ENCODE results near the gene RANBP3L. TPM values are rescaled to one million over a fixed set of nuclear protein-coding genes. Genes with fewer than 3 reads are reported as not detected.

RANBP3L gene
- total RNA-seq, 1 donor from 2014 or later, result 0.52 TPM

DNA sequence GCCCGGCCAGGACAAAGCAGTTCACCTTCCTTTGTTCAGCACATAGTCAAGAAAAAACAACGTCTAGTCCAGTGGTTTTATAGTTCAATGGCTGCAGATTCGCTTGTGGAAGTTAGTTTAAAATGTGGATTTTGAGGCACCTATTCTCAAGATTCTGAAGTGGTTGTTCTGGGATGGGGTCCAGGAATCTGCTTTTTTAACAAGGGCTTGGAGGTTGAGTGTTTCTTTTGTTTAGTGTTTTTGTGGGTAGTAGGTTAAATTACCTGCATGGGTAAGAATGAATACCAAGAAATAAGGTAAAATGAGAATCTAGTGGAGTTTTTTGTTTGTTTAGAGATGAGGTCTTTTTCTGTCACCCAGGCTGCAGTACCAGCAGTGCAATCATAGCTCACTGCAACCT is 31.5 kb downstream of the RANBP3L start:
- no peak overlapping the region for H3K9ac ChIP-seq (ENCODE audit: low read depth in 1 of 3, low read length in 3 of 3)
- no peaks in the 10 kb centered on the region for H3K9me3 ChIP-seq (ENCODE audit: control insufficient read depth in 3 of 3, low read length in 3 of 3)
- no peak overlapping the region for H3K27ac ChIP-seq (ENCODE audit: low read depth, low read length)
- H3K36me3 ChIP-seq (ENCODE audit: control insufficient read depth in 3 of 3, insufficient read depth in 3 of 3, low read length in 3 of 3), result no peaks in the 10 kb centered on the region
- H3K4me1 ChIP-seq (ENCODE audit: control insufficient read depth in 3 of 3, insufficient read depth in 3 of 3, low read length in 3 of 3), result no peaks in the 10 kb centered on the region
- no peaks in the 10 kb centered on the region for H3K27me3 ChIP-seq (ENCODE audit: control insufficient read depth in 3 of 3, insufficient read depth in 3 of 3, low read length in 3 of 3)
- H3K4me3 ChIP-seq (ENCODE audit: low read length in 3 of 3), result no peak overlapping the region

DNA sequence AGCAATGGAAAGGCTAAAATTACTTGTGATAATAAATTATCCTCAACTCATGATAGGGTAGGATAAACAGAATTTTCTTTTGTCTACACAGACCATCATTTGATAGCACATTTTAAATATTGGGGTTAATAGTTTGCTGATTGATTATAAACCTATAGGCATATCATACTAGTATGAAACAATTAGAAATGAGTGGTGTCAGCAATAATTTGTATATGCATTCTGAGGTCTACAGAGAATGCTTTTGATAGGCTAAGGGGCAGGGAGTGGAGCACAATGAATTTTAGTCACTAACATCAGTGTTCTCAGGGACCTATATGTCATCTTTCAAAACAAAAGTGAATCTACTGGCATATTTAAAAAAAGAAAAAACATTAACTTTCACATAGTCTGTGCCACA is 32.2 kb downstream of the RANBP3L start:
- Histone ChIP-seq H3K9me3 (ENCODE audit: control insufficient read depth in 3 of 3, low read length in 3 of 3) (no peaks in the 10 kb centered on the region), H3K27ac (ENCODE audit: low read depth, low read length) (no peak overlapping the region), H3K9ac (ENCODE audit: low read depth in 1 of 3, low read length in 3 of 3) (no peak overlapping the region), H3K4me3 (ENCODE audit: low read length in 3 of 3) (no peak overlapping the region), H3K27me3 (ENCODE audit: control insufficient read depth in 3 of 3, insufficient read depth in 3 of 3, low read length in 3 of 3) (no peaks in the 10 kb centered on the region), H3K36me3 (ENCODE audit: control insufficient read depth in 3 of 3, insufficient read depth in 3 of 3, low read length in 3 of 3) (no peaks in the 10 kb centered on the region), H3K4me1 (ENCODE audit: control insufficient read depth in 3 of 3, insufficient read depth in 3 of 3, low read length in 3 of 3) (no peaks in the 10 kb centered on the region)

DNA sequence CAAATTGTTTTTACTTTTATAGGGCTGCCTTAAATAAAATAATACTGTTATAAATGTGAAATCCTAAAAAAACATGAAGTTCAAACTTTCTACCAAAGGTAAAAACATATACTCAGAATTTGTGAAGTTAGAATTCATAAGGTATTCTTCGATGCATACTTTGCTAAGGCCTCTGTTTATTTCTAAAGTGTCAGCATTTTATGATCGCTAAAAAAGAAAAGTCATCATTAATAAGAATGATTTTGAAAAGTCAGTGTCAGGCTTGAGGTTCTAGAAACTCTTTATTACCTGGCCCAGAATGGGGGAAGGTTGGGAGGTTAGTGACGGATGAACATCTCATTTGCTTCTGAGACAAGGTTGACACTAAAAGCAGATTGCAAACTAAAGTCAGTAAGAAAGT is 33.8 kb downstream of the RANBP3L start:
- Histone ChIP-seq H3K4me3 (ENCODE audit: low read length in 3 of 3) (no peak overlapping the region), H3K9ac (ENCODE audit: low read depth in 1 of 3, low read length in 3 of 3) (no peak overlapping the region), H3K27me3 (ENCODE audit: control insufficient read depth in 3 of 3, insufficient read depth in 3 of 3, low read length in 3 of 3) (no peaks in the 10 kb centered on the region), H3K9me3 (ENCODE audit: control insufficient read depth in 3 of 3, low read length in 3 of 3) (no peaks in the 10 kb centered on the region), H3K27ac (ENCODE audit: low read depth, low read length) (no peak overlapping the region), H3K36me3 (ENCODE audit: control insufficient read depth in 3 of 3, insufficient read depth in 3 of 3, low read length in 3 of 3) (no peaks in the 10 kb centered on the region), H3K4me1 (ENCODE audit: control insufficient read depth in 3 of 3, insufficient read depth in 3 of 3, low read length in 3 of 3) (no peaks in the 10 kb centered on the region)

DNA sequence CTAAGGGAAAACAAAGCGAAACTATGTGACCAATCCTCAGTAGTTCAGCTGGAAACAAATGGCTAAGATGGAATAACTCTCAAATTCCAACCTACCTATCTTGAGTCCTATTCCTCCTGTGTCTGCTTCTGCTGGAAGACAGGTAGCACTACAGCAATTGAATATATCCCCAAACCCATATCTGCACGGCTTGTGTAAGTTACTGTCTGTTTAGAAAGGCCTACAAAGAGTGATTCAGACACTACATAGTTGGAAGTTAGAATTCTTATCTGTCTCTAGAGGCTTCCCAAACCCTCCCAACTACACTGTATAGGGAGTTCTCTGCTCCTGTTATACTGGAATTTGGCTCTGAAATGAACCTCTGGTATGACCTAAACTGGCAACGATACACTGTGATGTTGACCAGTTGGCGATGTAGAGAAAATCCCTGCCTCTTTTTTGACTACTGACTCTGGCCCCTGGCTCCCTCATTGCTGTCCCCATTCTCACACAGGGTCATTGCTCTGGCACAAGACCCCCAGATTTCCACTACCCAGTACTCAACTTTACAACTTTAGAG is 37.4 kb downstream of the RANBP3L start:
- Histone ChIP-seq H3K9me3 (ENCODE audit: control insufficient read depth in 3 of 3, low read length in 3 of 3) (no peaks in the 10 kb centered on the region), H3K27ac (ENCODE audit: low read depth, low read length) (no peak overlapping the region), H3K9ac (ENCODE audit: low read depth in 1 of 3, low read length in 3 of 3) (no peak overlapping the region), H3K36me3 (ENCODE audit: control insufficient read depth in 3 of 3, insufficient read depth in 3 of 3, low read length in 3 of 3) (no peaks in the 10 kb centered on the region), H3K4me3 (ENCODE audit: low read length in 3 of 3) (no peak overlapping the region), H3K27me3 (ENCODE audit: control insufficient read depth in 3 of 3, insufficient read depth in 3 of 3, low read length in 3 of 3) (no peaks in the 10 kb centered on the region), H3K4me1 (ENCODE audit: control insufficient read depth in 3 of 3, insufficient read depth in 3 of 3, low read length in 3 of 3) (no peaks in the 10 kb centered on the region)

DNA sequence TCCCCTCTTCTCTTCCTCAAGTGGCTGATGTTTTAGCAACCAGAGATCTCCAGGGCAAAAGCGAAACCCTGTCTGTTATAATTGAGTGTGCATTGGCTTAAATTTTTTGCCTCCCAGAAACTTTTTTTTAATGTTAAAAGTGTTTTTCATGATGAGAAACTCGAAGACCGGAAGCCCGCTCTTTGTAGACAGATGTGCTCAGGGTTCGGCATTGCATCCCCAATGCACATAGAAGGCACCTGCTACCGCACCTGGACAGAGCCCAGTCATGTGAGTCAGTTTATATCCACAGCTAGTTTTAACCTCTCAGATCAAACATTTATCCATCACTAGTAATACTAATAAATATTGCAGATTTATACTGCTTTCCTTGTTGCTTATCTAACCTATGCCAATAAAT is 40.5 kb downstream of the RANBP3L start:
- Histone ChIP-seq H3K4me3 (ENCODE audit: low read length in 3 of 3) (no peak overlapping the region), H3K36me3 (ENCODE audit: control insufficient read depth in 3 of 3, insufficient read depth in 3 of 3, low read length in 3 of 3) (no peaks in the 10 kb centered on the region), H3K27me3 (ENCODE audit: control insufficient read depth in 3 of 3, insufficient read depth in 3 of 3, low read length in 3 of 3) (no peaks in the 10 kb centered on the region), H3K9ac (ENCODE audit: low read depth in 1 of 3, low read length in 3 of 3) (no peak overlapping the region), H3K9me3 (ENCODE audit: control insufficient read depth in 3 of 3, low read length in 3 of 3) (no peaks in the 10 kb centered on the region), H3K4me1 (ENCODE audit: control insufficient read depth in 3 of 3, insufficient read depth in 3 of 3, low read length in 3 of 3) (no peaks in the 10 kb centered on the region), H3K27ac (ENCODE audit: low read depth, low read length) (no peak overlapping the region)

DNA sequence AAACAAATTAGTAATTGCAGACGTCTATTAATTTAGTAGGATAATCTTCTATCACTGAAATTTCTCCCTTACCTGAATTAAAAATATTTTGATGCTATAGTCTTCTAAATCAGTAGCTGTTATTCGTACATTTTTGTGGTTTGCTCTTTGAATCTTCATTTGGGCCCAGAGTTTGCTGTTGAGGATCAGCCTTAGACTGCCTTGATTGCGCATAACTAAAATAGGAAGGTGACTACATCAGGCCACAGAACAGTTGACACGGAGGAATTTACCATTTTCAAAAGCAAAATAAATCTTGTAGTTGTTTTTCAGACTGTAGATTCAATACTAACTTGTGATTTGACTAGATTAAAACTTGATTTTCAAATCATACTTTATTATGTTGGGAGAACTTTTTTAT is 48.1 kb downstream of the RANBP3L start:
- H3K27ac ChIP-seq (ENCODE audit: low read depth, low read length), result no peak overlapping the region
- H3K9me3 ChIP-seq (ENCODE audit: control insufficient read depth in 3 of 3, low read length in 3 of 3), result no peaks in the 10 kb centered on the region
- H3K4me3 ChIP-seq (ENCODE audit: low read length in 3 of 3), result no peak overlapping the region
- no peaks in the 10 kb centered on the region for H3K4me1 ChIP-seq (ENCODE audit: control insufficient read depth in 3 of 3, insufficient read depth in 3 of 3, low read length in 3 of 3)
- no peak overlapping the region for H3K9ac ChIP-seq (ENCODE audit: low read depth in 1 of 3, low read length in 3 of 3)
- no peaks in the 10 kb centered on the region for H3K27me3 ChIP-seq (ENCODE audit: control insufficient read depth in 3 of 3, insufficient read depth in 3 of 3, low read length in 3 of 3)
- H3K36me3 ChIP-seq (ENCODE audit: control insufficient read depth in 3 of 3, insufficient read depth in 3 of 3, low read length in 3 of 3), result no peaks in the 10 kb centered on the region

DNA sequence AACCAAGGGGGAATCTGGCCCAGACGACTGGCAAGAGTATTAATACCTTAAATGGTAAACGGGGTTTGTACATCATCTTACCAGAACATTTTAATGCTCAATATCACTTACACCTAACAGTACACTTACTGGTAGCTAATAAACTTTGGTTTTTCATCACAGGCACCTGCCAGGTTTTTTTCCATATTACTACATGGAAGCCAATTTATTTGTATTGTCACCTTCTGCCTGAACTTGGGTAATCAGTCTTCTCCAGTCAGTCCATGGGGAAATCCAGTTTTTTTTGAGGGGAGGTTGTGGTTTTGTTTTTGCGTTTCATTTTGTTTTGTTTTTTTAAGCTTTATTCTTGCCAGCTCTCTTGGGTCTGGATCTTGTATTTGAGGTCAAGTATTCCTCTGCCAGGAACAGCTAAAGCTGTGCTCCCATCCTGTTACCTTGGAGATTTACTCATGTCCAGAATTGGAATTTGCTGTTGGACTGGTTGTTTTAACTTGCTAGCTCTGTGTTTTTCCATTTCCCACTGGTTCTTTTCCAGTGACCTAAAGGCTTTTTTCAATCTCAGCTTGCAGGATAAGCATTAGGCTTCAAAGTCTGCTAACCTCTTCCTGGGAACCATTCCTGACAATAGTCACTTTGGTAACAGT is 48.9 kb downstream of the RANBP3L start:
- H3K9ac ChIP-seq (ENCODE audit: low read depth in 1 of 3, low read length in 3 of 3), result no peak overlapping the region
- H3K4me3 ChIP-seq (ENCODE audit: low read length in 3 of 3), result no peak overlapping the region
- no peaks in the 10 kb centered on the region for H3K36me3 ChIP-seq (ENCODE audit: control insufficient read depth in 3 of 3, insufficient read depth in 3 of 3, low read length in 3 of 3)
- H3K27me3 ChIP-seq (ENCODE audit: control insufficient read depth in 3 of 3, insufficient read depth in 3 of 3, low read length in 3 of 3), result no peaks in the 10 kb centered on the region
- no peaks in the 10 kb centered on the region for H3K4me1 ChIP-seq (ENCODE audit: control insufficient read depth in 3 of 3, insufficient read depth in 3 of 3, low read length in 3 of 3)
- no peak overlapping the region for H3K27ac ChIP-seq (ENCODE audit: low read depth, low read length)
- H3K9me3 ChIP-seq (ENCODE audit: control insufficient read depth in 3 of 3, low read length in 3 of 3), result no peaks in the 10 kb centered on the region

DNA sequence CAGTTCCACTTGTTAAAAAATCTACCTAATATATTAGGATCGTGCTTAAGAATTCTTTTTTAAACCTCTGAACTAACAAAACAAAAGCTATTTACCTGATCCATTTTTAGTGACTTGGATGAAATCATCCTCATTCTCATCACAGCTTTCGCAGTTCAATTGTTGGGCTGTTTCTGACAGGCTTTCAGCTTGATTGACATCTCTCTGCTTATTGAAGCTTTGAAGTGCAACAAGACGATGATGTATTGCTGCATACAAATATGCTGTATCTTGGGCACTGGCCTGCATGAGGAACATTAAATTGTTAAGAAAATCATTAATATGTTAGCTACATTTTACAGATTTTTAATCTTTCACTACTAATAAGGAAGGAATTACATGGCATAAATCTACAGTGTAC is 50.5 kb downstream of the RANBP3L start:
- Histone ChIP-seq H3K27me3 (ENCODE audit: control insufficient read depth in 3 of 3, insufficient read depth in 3 of 3, low read length in 3 of 3) (no peaks in the 10 kb centered on the region), H3K9ac (ENCODE audit: low read depth in 1 of 3, low read length in 3 of 3) (no peak overlapping the region), H3K27ac (ENCODE audit: low read depth, low read length) (no peak overlapping the region), H3K36me3 (ENCODE audit: control insufficient read depth in 3 of 3, insufficient read depth in 3 of 3, low read length in 3 of 3) (no peaks in the 10 kb centered on the region), H3K4me3 (ENCODE audit: low read length in 3 of 3) (no peak overlapping the region), H3K9me3 (ENCODE audit: control insufficient read depth in 3 of 3, low read length in 3 of 3) (no peaks in the 10 kb centered on the region), H3K4me1 (ENCODE audit: control insufficient read depth in 3 of 3, insufficient read depth in 3 of 3, low read length in 3 of 3) (no peaks in the 10 kb centered on the region)

DNA sequence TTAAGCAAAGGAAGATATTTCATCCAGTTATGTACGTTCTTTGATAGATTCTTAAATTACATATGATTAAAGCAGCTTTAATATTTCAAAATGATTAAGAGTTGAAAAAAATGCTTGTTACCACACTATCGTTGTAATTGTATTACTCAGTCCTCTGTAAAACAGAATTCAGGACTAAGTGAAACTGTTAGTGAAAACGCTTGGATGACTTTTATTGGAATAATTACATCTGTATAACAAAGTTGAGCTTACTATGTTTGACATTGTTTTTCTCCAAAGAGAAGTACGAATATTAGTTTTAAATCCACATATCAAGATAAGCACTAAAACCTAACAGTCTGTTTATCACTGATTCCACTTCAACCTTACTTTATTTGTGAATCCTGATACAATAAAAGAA is 51.3 kb downstream of the RANBP3L start:
- Histone ChIP-seq H3K27me3 (ENCODE audit: control insufficient read depth in 3 of 3, insufficient read depth in 3 of 3, low read length in 3 of 3) (no peaks in the 10 kb centered on the region), H3K36me3 (ENCODE audit: control insufficient read depth in 3 of 3, insufficient read depth in 3 of 3, low read length in 3 of 3) (no peaks in the 10 kb centered on the region), H3K4me3 (ENCODE audit: low read length in 3 of 3) (no peak overlapping the region), H3K9ac (ENCODE audit: low read depth in 1 of 3, low read length in 3 of 3) (no peak overlapping the region), H3K27ac (ENCODE audit: low read depth, low read length) (no peak overlapping the region), H3K4me1 (ENCODE audit: control insufficient read depth in 3 of 3, insufficient read depth in 3 of 3, low read length in 3 of 3) (no peaks in the 10 kb centered on the region), H3K9me3 (ENCODE audit: control insufficient read depth in 3 of 3, low read length in 3 of 3) (no peaks in the 10 kb centered on the region)

DNA sequence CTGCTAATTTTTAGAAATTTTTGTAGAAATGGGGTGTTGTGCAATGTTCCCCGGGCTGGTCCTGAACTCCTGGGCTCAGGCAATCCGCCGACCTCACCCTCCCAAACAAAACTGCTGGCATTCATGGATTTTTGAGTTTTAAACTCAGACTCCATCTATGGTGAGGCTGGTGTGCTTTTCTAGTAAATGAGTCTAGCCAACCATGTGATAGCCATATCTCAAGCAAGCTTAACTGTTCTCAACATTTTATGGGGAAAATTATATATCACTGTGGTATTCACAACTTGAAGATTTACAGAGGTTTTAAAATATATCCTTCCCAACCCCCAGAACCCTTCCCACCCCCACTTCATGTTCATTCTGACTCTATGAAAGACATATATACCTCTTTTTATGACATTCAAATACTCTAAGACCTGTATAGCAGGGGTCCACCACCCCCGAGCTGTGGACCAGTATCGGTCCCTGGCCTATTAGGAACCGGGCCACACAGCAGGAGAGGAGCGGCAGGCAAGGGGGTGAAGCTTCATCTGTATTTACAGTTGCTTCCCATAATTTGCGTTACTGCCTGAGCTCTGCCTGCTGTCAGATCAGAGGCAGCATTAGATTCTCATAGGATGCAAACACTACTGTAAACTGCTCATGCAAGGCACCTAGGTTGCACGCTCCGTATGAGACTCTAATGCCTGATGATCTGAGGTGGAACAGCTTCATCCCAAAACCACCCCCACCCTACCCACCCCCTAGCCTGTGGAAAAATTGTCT is 55.5 kb downstream of the RANBP3L start:
- no peak overlapping the region for H3K9ac ChIP-seq (ENCODE audit: low read depth in 1 of 3, low read length in 3 of 3)
- no peaks in the 10 kb centered on the region for H3K36me3 ChIP-seq (ENCODE audit: control insufficient read depth in 3 of 3, insufficient read depth in 3 of 3, low read length in 3 of 3)
- no peaks in the 10 kb centered on the region for H3K9me3 ChIP-seq (ENCODE audit: control insufficient read depth in 3 of 3, low read length in 3 of 3)
- peaks cover 3 to 7% (median 6%) of the 10 kb centered on the region in 3 donors for H3K4me1 ChIP-seq (ENCODE audit: control insufficient read depth in 3 of 3, insufficient read depth in 3 of 3, low read length in 3 of 3)
- H3K4me3 ChIP-seq (ENCODE audit: low read length in 3 of 3), result no peak overlapping the region
- no peak overlapping the region for H3K27ac ChIP-seq (ENCODE audit: low read depth, low read length)
- H3K27me3 ChIP-seq (ENCODE audit: control insufficient read depth in 3 of 3, insufficient read depth in 3 of 3, low read length in 3 of 3), result no peaks in the 10 kb centered on the region
